Keratinocyte (primary cell): Measurements from ENCODE around the gene MRPL12. TPM values are rescaled to one million over a fixed set of nuclear protein-coding genes. Genes with fewer than 3 reads are reported as not detected.

Experiments
- DNase-seq: peaks from one replicate; pipeline ENCODE4 v3.0.0-alpha.2; 2011; ENCODE audit warnings: low read depth, missing footprints, low spot score
- FAIRE-seq: peaks from 2 replicates; lab custom pipeline; 2011; peaks lifted over from hg19 to GRCh38; lab: Jason Lieb, UNC
- H2AFZ ChIP-seq: 2 replicates; pipeline ENCODE4 v1.6.0; 2012; ENCODE audit warnings: low read length, control low read depth, inconsistent platforms; ENCODE audit not compliant: control insufficient read depth
- H3K27ac ChIP-seq: 2 replicates; pipeline ENCODE4 v1.5.1; 2011; ENCODE audit warnings: low read length; ENCODE audit not compliant: control insufficient read depth, insufficient read depth
- H3K27me3 ChIP-seq: 3 replicates; pipeline ENCODE4 v1.6.0; 2011; ENCODE audit warnings: low read length; ENCODE audit not compliant: control insufficient read depth, insufficient read depth; ENCODE audit errors: extremely low read depth
- H3K36me3 ChIP-seq, 2 experiments: 2 replicates in 1 of 2; 3 replicates in 1 of 2; pipeline ENCODE4 v1.5.1; 2011; ENCODE audit warnings: low read length in 2 of 2, mild to moderate bottlenecking in 1 of 2; ENCODE audit not compliant: control insufficient read depth in 2 of 2, insufficient read depth in 2 of 2; ENCODE audit errors: extremely low read depth in 1 of 2
- H3K4me1 ChIP-seq: 3 replicates; pipeline ENCODE4 v1.5.1; 2011; ENCODE audit warnings: low read length; ENCODE audit not compliant: control insufficient read depth, insufficient read depth; ENCODE audit errors: extremely low read depth
- H3K4me2 ChIP-seq: 3 replicates; pipeline ENCODE4 v1.6.0; 2011; ENCODE audit warnings: low read depth, low read length; ENCODE audit not compliant: control insufficient read depth, insufficient read depth; ENCODE audit errors: extremely low read depth
- H3K4me3 ChIP-seq, 3 experiments: fragments of 200-600 bp in 1 of 3; sonication (generic) in 1 of 3; 2 replicates in 2 of 3; 3 replicates in 1 of 3; pipeline ENCODE4 v1.5.1; 2011 to 2016; ENCODE audit warnings: low read length in 3 of 3, mild to moderate bottlenecking in 3 of 3, control low read depth in 2 of 3, inconsistent platforms in 1 of 3, low read depth in 1 of 3, mixed read lengths in 1 of 3, mixed run types in 1 of 3, moderate library complexity in 1 of 3; ENCODE audit not compliant: control insufficient read depth in 2 of 3, insufficient read depth in 2 of 3; ENCODE audit errors: extremely low read depth in 1 of 3
- H3K79me2 ChIP-seq: 2 replicates; pipeline ENCODE4 v1.6.0; 2012; ENCODE audit warnings: low read length; ENCODE audit not compliant: control insufficient read depth, insufficient read depth
- H3K9ac ChIP-seq: 3 replicates; pipeline ENCODE4 v1.6.0; 2011; ENCODE audit warnings: low read length; ENCODE audit not compliant: control insufficient read depth, insufficient read depth; ENCODE audit errors: extremely low read depth
- H3K9me1 ChIP-seq: 3 replicates; pipeline ENCODE4 v1.6.0; 2011; ENCODE audit warnings: low read length; ENCODE audit not compliant: control insufficient read depth, insufficient read depth; ENCODE audit errors: extremely low read depth
- H3K9me3 ChIP-seq: 2 replicates; pipeline ENCODE4 v1.5.1; 2012; ENCODE audit warnings: low read depth, low read length; ENCODE audit not compliant: control insufficient read depth
- H4K20me1 ChIP-seq: 3 replicates; pipeline ENCODE4 v1.6.0; 2011; ENCODE audit warnings: low read length; ENCODE audit not compliant: control insufficient read depth, insufficient read depth; ENCODE audit errors: extremely low read depth
- CTCF ChIP-seq, 3 experiments: IDR thresholded peaks in 1 of 3; conservative IDR thresholded peaks in 1 of 3; optimal IDR thresholded peaks in 1 of 3; 2 replicates in 2 of 3; 3 replicates in 1 of 3; pipeline versions ENCODE3 to v1.5.1; 2011; ENCODE audit warnings: low read length in 3 of 3, mild to moderate bottlenecking in 3 of 3, moderate library complexity in 2 of 3, control low read depth in 1 of 3, inconsistent platforms in 1 of 3; ENCODE audit not compliant: insufficient read depth in 2 of 3; ENCODE audit errors: extremely low read depth in 1 of 3
- EZH2 ChIP-seq: IDR thresholded peaks from one replicate; pipeline ENCODE4 v1.6.1; 2012; ENCODE audit warnings: inconsistent platforms, mild to moderate bottlenecking, low read length, moderate library complexity
- dilution Hi-C: fragments of 300-500 bp; cut with MboI; formaldehyde crosslinking; loops from one replicate; pipeline ENCODE4 v1.7.0; 2020; ENCODE audit warnings: low sequenced_read_pairs; ENCODE audit not compliant: extremely low pct_ligation_motif_present
- polyA minus RNA-seq, 3 experiments: library from RNA; depleted of rRNA, polyadenylated mRNA; stranded (reverse); fragments of >200 nt; gene quantifications; 1 replicate in 1 of 3; 2 replicates in 1 of 3; 3 replicates in 1 of 3; pipeline ENCODE4 v1.2.3, GENCODE V29; 2011
- polyA plus RNA-seq, 5 experiments: library from polyadenylated mRNA; depleted of rRNA in 3 of 5; stranded (reverse) in 3 of 5; stranded (forward) in 1 of 5; unstranded in 1 of 5; fragments of >200 nt; gene quantifications; 1 replicate in 1 of 5; 2 replicates in 3 of 5; 3 replicates in 1 of 5; pipeline versions ENCODE4 v1.2.1 to v1.2.3, GENCODE V29; 2011 to 2012; ENCODE audit warnings: missing spikeins in 2 of 5, low read depth in 1 of 5, low replicate concordance in 1 of 5

Gene MRPL12
- polyA plus RNA-seq (78.5 to 96.8 TPM (median 84.2 TPM) in 3 replicates), polyA minus RNA-seq (30.5 to 47.6 TPM (median 34.7 TPM) in 3 replicates)
- 24.0 TPM for polyA plus RNA-seq (2011; ENCODE audit: low read depth)
- 57.8 and 111 TPM in 2 replicates for polyA plus RNA-seq (2011; cell fraction: cytosol; rRNA removed)
- polyA plus RNA-seq (2011; cell fraction: nucleus; rRNA removed), result 30.0 and 35.9 TPM in 2 replicates
- polyA plus RNA-seq (2012; ENCODE audit: low replicate concordance), result 41.1 and 105 TPM in 2 replicates
- polyA minus RNA-seq (2011; cell fraction: cytosol; rRNA and poly(A)+ RNA removed), result 64.1 TPM
- 11.9 and 17.5 TPM in 2 replicates for polyA minus RNA-seq (2011; cell fraction: nucleus; rRNA and poly(A)+ RNA removed)

- peak in 2 of 3 experiments; percentile 26 to 30 for TF ChIP-seq CTCF (optimal IDR thresholded peaks at IDR 0.05 in 1 of 3, IDR thresholded peaks at IDR 0.05 in 1 of 3, conservative IDR thresholded peaks at IDR 0.05 in 1 of 3; ENCODE audit: extremely low read depth in 1 of 3, insufficient read depth in 2 of 3, low read length in 3 of 3)
- TF ChIP-seq EZH2, result no peak
- Histone ChIP-seq H3K36me3 (peaks cover 37 to 52% of the 10 kb centered on the region in 2 experiments), H2AFZ (peak within 1 kb of the TSS; percentile 83), H3K4me3 (peak within 1 kb of the TSS; percentile 67 to 93 (median 88)), H3K27ac (peak within 1 kb of the TSS; percentile 91), H3K9ac (peak within 1 kb of the TSS; percentile 97), H4K20me1 (peaks cover 3% of the 10 kb centered on the region), H3K9me3 (no peaks in the 10 kb centered on the region), H3K27me3 (no peaks in the 10 kb centered on the region), H3K4me1 (peaks cover 19% of the 10 kb centered on the region), H3K4me2 (peak within 1 kb of the TSS; percentile 95), H3K79me2 (peaks cover 65% of the 10 kb centered on the region), H3K9me1 (no peaks in the 10 kb centered on the region)
- FAIRE-seq (peak; percentile 32), DNase-seq (no peak)
- dilution Hi-C loops, result no loop called here
These were observed at the start of gene MRPL12 for GRCh38 chr17:81702934-81703746. Gene MRPL12 (plus strand): TSS chr17:81703367. CDS start chr17:81703502, 135 bp downstream.

- H3K9me3 ChIP-seq, result no peaks in the 10 kb centered on the region
- FAIRE-seq (no peak), DNase-seq (no peak)
- H3K9me1 ChIP-seq, result no peaks in the 10 kb centered on the region
- TF ChIP-seq CTCF (optimal IDR thresholded peaks at IDR 0.05 in 1 of 3, IDR thresholded peaks at IDR 0.05 in 1 of 3, conservative IDR thresholded peaks at IDR 0.05 in 1 of 3; ENCODE audit: extremely low read depth in 1 of 3, insufficient read depth in 2 of 3, low read length in 3 of 3), result no peak
- TF ChIP-seq EZH2, result no peak
- dilution Hi-C loops, result no loop called here
- no peak overlapping the region for H3K4me3 ChIP-seq
- no peaks in the 10 kb centered on the region for H3K27me3 ChIP-seq
- H4K20me1 ChIP-seq, result no peaks in the 10 kb centered on the region
- H3K79me2 ChIP-seq, result no peaks in the 10 kb centered on the region
- H3K4me2 ChIP-seq, result no peak overlapping the region
- no peak overlapping the region for H3K9ac ChIP-seq
- no peak overlapping the region for H2AFZ ChIP-seq
- peaks cover 9% of the 10 kb centered on the region for H3K4me1 ChIP-seq
- H3K27ac ChIP-seq, result no peak overlapping the region
- H3K36me3 ChIP-seq, result no peaks in the 10 kb centered on the region
These were observed 47.6 kb upstream of the MRPL12 start for GRCh38 chr17:81655378-81656117.
